ENCODE measurements around the gene TLCD4.

GRCh38 chr1:95154096-95154495 is 36.9 kb downstream of the TLCD4 start:
- TF ChIP-seq RAD21 (IDR thresholded peaks at IDR 0.05; ENCODE audit: low read depth), result no peak
- no peak for TF ChIP-seq ZBTB7A (IDR thresholded peaks at IDR 0.05; ENCODE audit: low read depth)
- TF ChIP-seq NFIC (IDR thresholded peaks at IDR 0.05), result no peak
- no peak for TF ChIP-seq FOXM1 (IDR thresholded peaks at IDR 0.05; ENCODE audit: borderline replicate concordance, low read depth)
- no peak for TF ChIP-seq YY1 (IDR thresholded peaks at IDR 0.05; ENCODE audit: low read depth)
- no peak for TF ChIP-seq USF1 (IDR thresholded peaks at IDR 0.05)

Measured in Ishikawa (cell line).